ENCODE results near the gene CDH8.

CDH8 gene

GRCh38 chr16:62029947-62030346, 6.3 kb downstream of the CDH8 start:
- DNase-seq: no peak

DNA sequence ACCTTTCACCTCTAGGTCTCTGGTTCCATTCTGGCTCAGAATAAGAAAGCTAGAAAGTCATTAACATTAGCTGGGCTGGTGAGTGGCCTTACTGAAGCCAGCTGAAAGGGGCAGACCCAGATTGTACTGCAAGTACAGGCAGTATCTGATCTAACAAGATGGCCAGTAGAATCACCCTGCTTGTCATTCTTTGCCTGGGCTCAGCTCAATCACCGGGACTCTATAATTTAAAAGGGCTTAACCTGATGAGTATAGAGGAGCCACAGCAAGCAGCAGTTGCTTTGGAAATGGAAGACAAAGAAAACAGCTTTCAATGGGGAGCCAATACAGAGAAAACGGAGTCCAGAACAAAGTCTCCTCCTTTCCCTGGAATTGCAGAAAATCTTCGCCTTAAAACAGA, 13.6 kb downstream of the CDH8 start:
- no peak for DNase-seq

- no peak for DNase-seq
Observed at GRCh38 chr16:62021161-62021581, 15.1 kb downstream of the CDH8 start.

- no peak for DNase-seq
Observed at GRCh38 chr16:62020681-62021080, 15.6 kb downstream of the CDH8 start.

GRCh38 chr16:62019851-62020250, 16.4 kb downstream of the CDH8 start:
- DNase-seq: no peak

DNA sequence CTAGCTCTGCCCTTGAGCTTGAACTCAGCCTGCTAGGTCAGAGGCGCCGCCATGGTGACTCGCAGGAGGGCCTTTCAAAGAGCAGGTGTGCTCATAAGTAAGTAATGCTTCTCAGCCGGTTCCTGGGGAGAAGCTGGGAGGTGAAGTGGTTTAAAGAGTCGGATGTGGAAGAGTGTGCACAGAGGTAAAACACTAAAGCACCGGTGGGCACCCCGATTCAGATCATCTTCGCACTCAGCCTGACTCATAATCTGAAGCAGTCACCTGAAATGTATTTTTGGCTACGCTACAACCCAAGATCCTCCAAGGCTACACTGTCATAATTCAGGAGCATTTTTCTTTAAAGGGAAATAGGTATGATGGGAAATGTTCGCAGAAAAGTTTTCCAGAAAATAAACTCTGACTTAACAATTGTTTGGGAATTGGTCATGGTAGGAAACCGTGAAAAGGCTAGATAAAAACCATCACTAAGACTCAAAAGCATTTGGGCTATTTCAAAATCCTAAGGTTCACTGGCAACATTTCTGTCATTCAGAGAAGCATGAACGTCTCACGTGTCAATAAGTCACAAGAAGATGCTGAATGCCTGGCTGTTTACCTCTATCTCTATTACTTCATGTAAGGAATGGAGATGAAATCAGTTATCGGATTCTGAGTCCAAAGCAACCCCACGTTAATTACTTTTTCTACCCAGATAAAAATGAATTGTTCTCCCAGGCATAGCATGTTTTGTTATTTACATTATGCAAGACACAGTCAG, 17.8 kb downstream of the CDH8 start:
- no peak for DNase-seq

DNA sequence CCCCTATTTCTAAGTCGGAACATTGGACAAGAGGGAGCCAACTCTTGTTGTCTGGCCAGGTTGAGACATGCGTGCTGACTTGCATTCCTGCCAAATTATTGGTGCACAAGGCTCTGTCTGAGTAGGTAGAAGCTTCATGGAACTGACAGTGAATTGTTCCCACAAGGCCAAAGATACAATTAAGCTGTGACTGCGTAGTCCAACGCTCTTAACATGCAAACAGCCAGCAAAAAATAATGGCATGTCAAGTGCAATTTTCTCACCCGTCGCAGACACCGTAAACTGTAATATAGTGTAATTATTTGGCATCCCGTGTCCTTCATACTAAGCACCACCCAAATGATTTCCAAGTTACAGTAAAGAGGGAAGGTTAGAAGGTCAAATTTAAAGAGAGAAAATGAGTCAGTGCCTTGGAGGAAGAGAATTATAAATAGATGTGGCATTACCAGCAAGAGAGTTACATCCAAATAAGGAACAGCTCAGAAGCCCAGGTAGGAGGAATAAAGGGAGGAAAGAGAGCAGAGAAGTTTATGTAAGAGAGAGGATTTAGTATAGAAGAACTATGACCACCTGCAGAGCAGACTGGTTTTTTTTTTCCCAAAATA, 21.8 kb downstream of the CDH8 start:
- no peak for DNase-seq

DNA sequence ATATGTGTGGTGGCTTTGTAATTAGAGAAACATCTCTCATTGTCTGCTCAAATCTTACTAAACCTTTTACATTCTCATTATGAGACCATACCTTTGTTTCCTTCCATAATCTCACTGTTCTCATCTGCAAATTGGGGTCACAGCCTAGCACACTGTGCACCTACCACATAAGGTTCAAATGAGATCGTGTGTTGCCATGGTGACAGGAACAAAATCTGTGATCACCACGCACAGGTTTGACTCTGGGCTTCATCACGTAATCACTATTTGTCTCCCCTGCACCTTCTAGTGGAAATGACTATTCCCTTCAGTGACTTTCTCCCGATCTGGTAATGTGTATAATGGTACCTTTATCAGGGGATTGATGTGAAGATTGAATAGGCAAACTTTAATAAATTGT, 26.1 kb downstream of the CDH8 start:
- DNase-seq: no peak

- no peak for DNase-seq
Observed at GRCh38 chr16:61998460-61998859, 37.8 kb downstream of the CDH8 start.

DNA sequence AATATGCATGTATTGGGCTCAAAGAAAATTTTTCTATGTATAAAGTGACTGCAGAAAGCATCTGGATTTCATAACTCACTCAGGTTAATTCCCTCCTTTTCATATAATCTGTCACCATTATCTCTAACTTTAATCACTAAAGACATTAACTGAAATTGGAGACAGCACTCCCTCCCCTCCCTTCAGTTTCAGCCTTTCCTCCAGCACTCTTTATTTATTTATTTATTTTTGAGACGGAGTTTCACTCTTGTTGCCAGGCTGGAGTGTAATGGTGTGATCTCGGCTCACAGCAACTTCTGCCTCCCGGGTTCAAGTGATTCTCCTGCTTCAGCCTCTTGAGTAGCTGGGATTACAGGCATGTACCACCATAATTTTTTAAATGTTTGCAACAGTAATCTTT, 43.1 kb downstream of the CDH8 start:
- DNase-seq: no peak

- DNase-seq: no peak
Observed at GRCh38 chr16:61987474-61988012, 48.7 kb downstream of the CDH8 start.

GRCh38 chr16:61969077-61969382, 67.2 kb downstream of the CDH8 start:
- no peak for DNase-seq

DNA sequence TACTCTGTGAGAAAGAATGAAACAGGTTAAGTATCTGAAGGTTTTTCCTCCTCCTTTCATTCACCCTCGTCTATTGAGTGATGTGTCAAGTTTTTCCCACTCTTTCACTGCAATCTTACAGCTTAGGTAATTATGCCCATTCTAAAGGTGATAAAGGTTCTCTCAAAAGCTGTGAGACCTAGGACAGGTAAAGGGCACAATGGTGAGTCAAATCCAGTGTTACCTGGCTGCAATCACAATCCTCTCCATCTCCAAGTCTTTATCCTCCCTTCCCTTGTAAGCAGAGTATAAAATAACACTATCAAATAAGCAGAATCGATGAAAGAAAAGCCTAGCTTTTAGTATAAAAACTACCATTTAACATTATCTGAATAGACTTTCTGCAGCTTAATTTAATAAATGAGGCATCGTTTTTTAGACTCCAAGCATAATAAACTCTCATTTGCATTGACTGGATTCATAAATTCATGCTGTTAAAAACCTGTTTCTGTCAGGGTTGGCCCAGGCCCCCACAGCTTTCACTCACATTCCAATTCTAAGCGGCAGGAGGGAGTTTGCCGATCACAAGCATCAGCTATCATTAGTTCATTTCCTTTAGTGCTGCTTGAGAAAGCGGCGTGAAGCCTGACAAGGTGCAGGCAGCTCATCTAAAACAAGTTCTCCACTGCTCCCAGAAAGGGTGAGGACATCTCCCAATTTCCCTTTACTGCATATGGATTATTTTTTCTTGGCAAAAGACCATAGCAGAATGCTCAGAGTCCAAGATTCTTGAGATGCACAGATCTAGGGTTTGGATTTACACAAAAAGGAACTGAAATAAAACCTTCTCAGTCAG, 67.8 kb downstream of the CDH8 start:
- no peak for DNase-seq

- no peak for DNase-seq
Observed at GRCh38 chr16:61957075-61957855, 79.0 kb downstream of the CDH8 start.

GRCh38 chr16:61952841-61953240, 83.4 kb downstream of the CDH8 start:
- DNase-seq: no peak

- no peak for DNase-seq
Observed at GRCh38 chr16:61948414-61948813, 87.8 kb downstream of the CDH8 start.

DNA sequence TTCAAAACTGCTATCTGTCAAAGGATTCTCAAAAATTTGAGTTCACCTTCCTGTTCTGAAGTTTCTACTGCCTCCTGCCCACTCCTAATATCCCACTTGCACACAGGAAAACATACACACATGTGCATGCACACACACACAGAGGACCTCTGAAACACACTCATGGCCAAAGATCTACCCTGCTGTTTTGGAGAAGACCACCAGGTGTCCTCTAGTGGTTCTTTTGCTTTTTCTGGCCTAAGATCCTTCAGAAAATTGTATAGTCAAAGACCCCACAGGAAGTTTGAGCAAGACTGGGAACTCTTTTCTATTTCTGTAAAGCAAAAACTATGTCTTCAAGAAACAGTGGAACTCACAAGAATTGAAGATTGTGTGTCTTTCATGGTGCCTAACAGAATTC, 90.2 kb downstream of the CDH8 start:
- no peak for DNase-seq

GRCh38 chr16:61945511-61945910, 90.7 kb downstream of the CDH8 start:
- DNase-seq: no peak

GRCh38 chr16:61944004-61944403, 92.2 kb downstream of the CDH8 start:
- DNase-seq: no peak

- no peak for DNase-seq
Observed at GRCh38 chr16:61940611-61941010, 95.6 kb downstream of the CDH8 start.

- DNase-seq: no peak
Observed at GRCh38 chr16:61937646-61938045, 98.6 kb downstream of the CDH8 start.

- DNase-seq: no peak
Observed at GRCh38 chr16:61936522-61936921, 99.7 kb downstream of the CDH8 start.

- DNase-seq: no peak
Observed at GRCh38 chr16:61934601-61935000, 101.6 kb downstream of the CDH8 start.

All from effector CD4-positive, alpha-beta T cell (primary cell).